HEK293T (cell line): Measurements from ENCODE around the gene NECTIN1.

Experiments
- CTCF ChIA-PET: fragments of 350-600 bp; formaldehyde crosslinking; extraction: SDS; loops from one replicate; lab custom pipeline; 2021; ENCODE audit warnings: antibody characterized with exemption, inconsistent platforms; lab: Yijun Ruan, JAX
- POLR2A ChIA-PET: fragments of 350-600 bp; formaldehyde crosslinking; extraction: SDS; loops from one replicate; lab custom pipeline; 2020; ENCODE audit warnings: antibody characterized with exemption, inconsistent platforms; lab: Yijun Ruan, JAX
- DNase-seq: peaks from one replicate; pipeline ENCODE4 v3.0.0; 2012; ENCODE audit warnings: mixed read lengths; ENCODE audit errors: extremely low spot score
- ARNT ChIP-seq: fragments of 450-650 bp; IDR thresholded peaks from 2 replicates; pipeline ENCODE4 v1.6.1; 2017; ENCODE audit warnings: mild to moderate bottlenecking
- BHLHE40 ChIP-seq: fragments of 450-650 bp; IDR thresholded peaks from 2 replicates; pipeline ENCODE4 v1.6.1; 2016; ENCODE audit warnings: mild to moderate bottlenecking, moderate library complexity, borderline replicate concordance
- CTBP1 ChIP-seq: fragments of 450-650 bp; IDR thresholded peaks from 2 replicates; pipeline ENCODE4 v1.6.1; 2016; ENCODE audit warnings: borderline replicate concordance
- ELF4 ChIP-seq: fragments of 450-650 bp; IDR thresholded peaks from 2 replicates; pipeline ENCODE4 v1.6.1; 2017; ENCODE audit warnings: antibody characterized with exemption
- FOXA1 ChIP-seq: fragments of 450-650 bp; IDR thresholded peaks from 2 replicates; pipeline ENCODE4 v1.6.1; 2016; ENCODE audit warnings: mild to moderate bottlenecking
- FOXK2 ChIP-seq: fragments of 450-650 bp; IDR thresholded peaks from 2 replicates; pipeline ENCODE4 v1.6.1; 2016; ENCODE audit warnings: mild to moderate bottlenecking
- FOXM1 ChIP-seq: fragments of 450-650 bp; IDR thresholded peaks from 2 replicates; pipeline ENCODE4 v1.6.1; 2017; ENCODE audit warnings: mild to moderate bottlenecking, borderline replicate concordance
- HDGF ChIP-seq: fragments of 450-650 bp; IDR thresholded peaks from 2 replicates; pipeline ENCODE4 v1.6.1; 2017; ENCODE audit warnings: antibody characterized with exemption, borderline replicate concordance
- L3MBTL2 ChIP-seq: fragments of 450-650 bp; conservative IDR thresholded peaks from 2 replicates; pipeline ENCODE4 v1.6.1; 2016; ENCODE audit warnings: mild to moderate bottlenecking
- LEF1 ChIP-seq: fragments of 450-650 bp; IDR thresholded peaks from 2 replicates; pipeline ENCODE4 v1.6.1; 2017; ENCODE audit warnings: mild to moderate bottlenecking, borderline replicate concordance
- NFRKB ChIP-seq: fragments of 450-650 bp; IDR thresholded peaks from 2 replicates; pipeline ENCODE4 v1.6.1; 2016; ENCODE audit warnings: mild to moderate bottlenecking, moderate library complexity
- SP1 ChIP-seq: fragments of 450-650 bp; IDR thresholded peaks from 2 replicates; pipeline ENCODE4 v1.6.1; 2017
- SUZ12 ChIP-seq: fragments of 450-650 bp; IDR thresholded peaks from 2 replicates; pipeline ENCODE4 v1.6.1; 2016; ENCODE audit warnings: mild to moderate bottlenecking
- TARDBP ChIP-seq: fragments of 450-650 bp; IDR thresholded peaks from 2 replicates; pipeline ENCODE4 v1.6.1; 2016
- ZNF384 ChIP-seq: fragments of 450-650 bp; IDR thresholded peaks from 2 replicates; pipeline ENCODE4 v1.6.1; 2016
- TF ChIP-seq, protein P1 (sequence below): fragments of 450-650 bp; IDR thresholded peaks from 2 replicates; pipeline ENCODE4 v1.6.1; 2016

The NECTIN1 gene

DNA sequence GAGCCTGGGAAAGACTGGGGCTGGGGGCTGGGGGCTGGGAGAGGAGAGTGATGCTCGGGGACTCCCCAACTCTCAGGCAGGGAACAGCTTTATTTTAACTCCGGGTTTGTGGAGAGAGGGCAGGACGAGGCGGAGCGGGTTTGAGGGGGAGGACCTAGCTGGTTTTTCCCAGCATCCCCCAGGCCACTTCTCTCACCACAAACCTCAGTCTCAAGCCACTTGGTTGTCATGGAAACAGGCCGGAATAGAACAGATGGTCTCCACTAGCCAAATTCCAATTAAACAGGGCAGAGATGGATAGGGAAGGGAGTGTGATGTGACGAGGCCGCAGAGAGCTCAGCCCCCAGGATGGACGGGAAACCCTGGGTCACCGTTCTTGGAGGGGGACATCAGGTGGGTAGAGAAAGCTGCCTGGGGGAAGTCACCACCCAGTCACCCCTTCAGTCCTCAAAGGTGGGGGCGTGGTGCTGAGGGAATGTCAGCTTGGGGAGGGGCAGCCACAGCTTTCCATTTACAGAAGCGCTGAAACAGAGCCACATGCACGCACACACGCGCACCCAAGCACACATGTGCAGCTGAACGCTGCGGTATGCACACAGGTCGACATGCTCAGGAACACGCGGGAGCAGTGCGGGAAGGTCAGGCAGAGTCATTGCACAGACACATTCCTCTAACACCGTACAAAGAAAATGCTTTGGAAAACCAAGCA, 19.2 kb downstream of the NECTIN1 start:
- ChIA-PET CTCF (no interaction called here), POLR2A (no interaction called here)
- DNase-seq: no peak
- TF ChIP-seq SP1: no peak
- no peak for TF ChIP-seq ZNF384
- no peak for TF ChIP-seq TARDBP
- no peak for TF ChIP-seq HDGF
- TF ChIP-seq ELF4: no peak
- no peak for TF ChIP-seq ARNT
- TF ChIP-seq NFRKB: no peak
- no peak for TF ChIP-seq LEF1
- TF ChIP-seq FOXA1: no peak
- no peak for TF ChIP-seq SUZ12
- no peak for TF ChIP-seq BHLHE40
- TF ChIP-seq FOXK2: no peak
- no peak for TF ChIP-seq L3MBTL2
- TF ChIP-seq, protein P1, sequence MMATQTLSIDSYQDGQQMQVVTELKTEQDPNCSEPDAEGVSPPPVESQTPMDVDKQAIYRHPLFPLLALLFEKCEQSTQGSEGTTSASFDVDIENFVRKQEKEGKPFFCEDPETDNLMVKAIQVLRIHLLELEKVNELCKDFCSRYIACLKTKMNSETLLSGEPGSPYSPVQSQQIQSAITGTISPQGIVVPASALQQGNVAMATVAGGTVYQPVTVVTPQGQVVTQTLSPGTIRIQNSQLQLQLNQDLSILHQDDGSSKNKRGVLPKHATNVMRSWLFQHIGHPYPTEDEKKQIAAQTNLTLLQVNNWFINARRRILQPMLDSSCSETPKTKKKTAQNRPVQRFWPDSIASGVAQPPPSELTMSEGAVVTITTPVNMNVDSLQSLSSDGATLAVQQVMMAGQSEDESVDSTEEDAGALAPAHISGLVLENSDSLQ: no peak
- no peak for TF ChIP-seq FOXM1

DNA sequence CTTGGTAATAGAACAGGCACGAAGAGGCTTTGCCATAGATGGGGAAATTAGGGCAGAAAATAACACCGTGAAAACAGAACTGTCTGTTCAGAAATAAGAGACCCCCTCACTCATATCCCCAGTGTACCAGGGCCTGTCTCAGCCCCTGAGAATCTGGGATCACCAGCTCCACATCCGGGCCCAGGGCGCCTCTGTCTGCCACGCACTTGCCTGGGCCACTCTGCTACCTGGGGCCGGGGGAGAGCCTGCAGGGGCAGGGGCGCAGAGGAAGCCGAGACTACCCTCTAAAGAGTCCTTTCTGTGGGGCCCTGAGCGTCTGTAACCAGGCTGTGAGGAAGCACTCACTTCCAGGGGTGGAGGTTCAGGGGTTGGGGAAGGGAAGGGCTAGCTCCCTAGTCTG, 19.8 kb downstream of the NECTIN1 start:
- POLR2A ChIA-PET: no interaction called here
- CTCF ChIA-PET: no interaction called here
- TF ChIP-seq FOXK2 (no peak), CTBP1 (no peak), HDGF (no peak), FOXM1 (no peak), ZNF384 (no peak), ELF4 (no peak), LEF1 (no peak), NFRKB (no peak), FOXA1 (no peak), SUZ12 (no peak), ARNT (no peak), SP1 (no peak), BHLHE40 (no peak), L3MBTL2 (no peak), TARDBP (no peak)
- TF ChIP-seq, protein P1: no peak
- no peak for DNase-seq

DNA sequence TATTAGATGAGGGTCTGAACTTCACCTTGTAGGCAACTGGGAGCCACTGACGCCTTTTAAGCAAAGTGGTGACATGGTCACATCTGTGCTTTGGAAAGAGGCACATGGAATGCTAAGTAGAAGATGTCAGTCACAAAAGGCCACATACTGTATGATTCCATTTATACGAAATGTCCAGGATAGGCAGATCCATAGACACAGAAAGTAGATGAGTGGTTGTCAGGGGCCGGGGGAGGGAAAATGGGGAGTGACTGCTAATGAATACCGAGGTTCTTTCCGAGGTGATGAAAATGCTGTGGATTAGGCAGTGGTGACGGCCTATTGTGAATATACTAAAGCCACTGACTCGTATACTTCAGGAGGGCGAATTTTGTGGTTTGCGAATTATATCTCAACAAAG, 20.6 kb downstream of the NECTIN1 start:
- ChIA-PET POLR2A (no interaction called here), CTCF (interaction anchor here (0.7 to 1.2 kb wide), 2 partner anchors 9 to 35 kb away, joined by 3 read pairs; no protein-coding TSS in a partner anchor)
- no peak for TF ChIP-seq FOXM1
- TF ChIP-seq ELF4: no peak
- TF ChIP-seq CTBP1: no peak
- TF ChIP-seq TARDBP: no peak
- TF ChIP-seq FOXA1: no peak
- no peak for TF ChIP-seq ZNF384
- no peak for TF ChIP-seq L3MBTL2
- TF ChIP-seq SUZ12: no peak
- no peak for TF ChIP-seq NFRKB
- TF ChIP-seq, protein P1: no peak
- TF ChIP-seq FOXK2: no peak
- TF ChIP-seq ARNT: no peak
- TF ChIP-seq LEF1: no peak
- DNase-seq: no peak

DNA sequence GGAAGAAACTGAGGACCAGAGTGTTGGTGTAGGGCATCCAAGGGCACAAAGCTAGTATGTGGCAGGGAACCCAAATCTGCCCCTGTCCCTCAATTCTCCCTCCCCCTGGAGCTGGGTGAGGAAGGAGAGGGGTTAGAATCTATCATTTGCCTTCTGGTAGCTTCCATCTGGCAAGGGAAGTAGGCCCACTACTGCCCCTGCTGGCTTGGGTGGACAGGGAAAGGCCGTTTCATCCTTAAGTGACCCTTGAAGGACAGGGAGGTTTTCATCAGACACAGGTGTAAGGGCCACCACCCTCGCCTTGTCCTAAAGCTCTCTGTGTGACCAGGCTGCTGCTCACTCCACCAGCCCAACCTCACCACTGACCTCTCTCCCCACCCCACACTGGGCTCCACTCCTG, 22.1 kb downstream of the NECTIN1 start:
- TF ChIP-seq HDGF (no peak), FOXK2 (no peak), BHLHE40 (no peak), LEF1 (no peak), TARDBP (no peak), ZNF384 (no peak)
- TF ChIP-seq, protein P1: no peak
- DNase-seq: no peak
- CTCF ChIA-PET: interaction anchor here (0.8 to 1.0 kb wide), 4 partner anchors 11 to 68 kb away, joined by 3 read pairs; no protein-coding TSS in a partner anchor
- POLR2A ChIA-PET: no interaction called here

DNA sequence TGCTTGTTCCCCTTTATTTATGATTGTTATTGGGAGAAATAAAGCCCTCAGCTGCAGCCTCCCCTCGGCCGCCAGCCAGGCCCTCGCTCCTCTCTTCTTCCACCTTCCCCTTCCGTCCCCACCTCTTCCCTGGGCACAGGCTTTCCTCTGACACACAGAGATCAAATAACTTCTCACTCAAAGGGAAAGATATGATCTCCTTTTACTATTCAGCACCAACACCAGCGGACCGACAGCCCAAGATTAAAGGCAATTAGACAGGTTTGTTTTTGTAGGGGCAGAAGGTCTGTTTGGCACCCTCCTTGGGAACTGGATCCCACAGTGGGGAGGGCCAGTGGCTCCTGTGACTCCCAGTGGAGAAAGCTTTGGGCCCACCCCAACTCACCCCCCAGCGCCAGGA, 23.0 kb downstream of the NECTIN1 start:
- ChIA-PET CTCF (interaction anchor here (0.8 kb wide), 1 partner anchor 15 kb away, joined by 3 read pairs; no protein-coding TSS in a partner anchor), POLR2A (no interaction called here)
- DNase-seq: no peak
- TF ChIP-seq FOXM1 (no peak), HDGF (no peak), ZNF384 (no peak)

DNA sequence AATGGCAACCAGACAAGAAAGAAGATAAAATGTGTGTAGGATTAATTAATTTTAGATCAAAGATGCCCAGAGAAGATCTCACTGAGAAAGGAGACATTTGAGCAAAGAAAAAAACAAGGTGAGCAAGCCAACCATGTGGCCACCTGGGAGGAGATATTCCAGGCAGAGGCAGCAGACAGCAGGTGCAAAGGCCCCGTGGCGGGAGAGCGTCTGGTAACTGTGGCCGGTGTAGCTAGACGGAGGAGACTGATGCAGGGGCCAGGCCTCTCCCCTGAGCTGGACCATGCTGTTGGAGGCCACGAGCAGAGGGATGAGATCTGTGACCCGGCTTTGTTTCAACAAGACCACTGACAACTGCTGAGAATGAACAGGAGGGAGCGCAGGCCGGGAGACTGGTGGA, 23.6 kb downstream of the NECTIN1 start:
- CTCF ChIA-PET: interaction anchor here (0.8 kb wide), 1 partner anchor 24 kb away, joined by 3 read pairs; the partner anchor contains the start of gene NECTIN1
- DNase-seq: no peak
- no peak for TF ChIP-seq BHLHE40
- TF ChIP-seq NFRKB: no peak
- TF ChIP-seq, protein P1: no peak
- no peak for TF ChIP-seq ZNF384
- TF ChIP-seq TARDBP: no peak
- no peak for TF ChIP-seq HDGF
- no peak for TF ChIP-seq SUZ12
- no peak for TF ChIP-seq L3MBTL2
- no peak for TF ChIP-seq CTBP1
- no peak for TF ChIP-seq FOXM1
- TF ChIP-seq LEF1: no peak
- no peak for TF ChIP-seq ARNT
- POLR2A ChIA-PET: no interaction called here
